GM19397 (cell line): ENCODE measurements around the gene IP6K2.

Experiments
- ATAC-seq: cut with Tn5 transposase; IDR thresholded peaks from one replicate; pipeline ENCODE4 v1.9.1; 2021; ENCODE audit warnings: mild to moderate bottlenecking, moderate library complexity; ENCODE audit not compliant: unreplicated experiment

Gene IP6K2

GRCh38 chr3:48644898-48645760 lies 71.9 kb downstream of the IP6K2 start:
- no peak for ATAC-seq

GRCh38 chr3:48642605-48643004 lies 74.4 kb downstream of the IP6K2 start:
- ATAC-seq, result no peak

- ATAC-seq, result no peak
Observed at GRCh38 chr3:48641396-48641795, 75.6 kb downstream of the IP6K2 start.

- ATAC-seq, result no peak
Observed at GRCh38 chr3:48639944-48640606, 76.9 kb downstream of the IP6K2 start.
